ENCODE results near the gene ANKRD24. TPM values are rescaled to one million over a fixed set of nuclear protein-coding genes. Genes with fewer than 3 reads are reported as not detected.

ANKRD24 gene
- total RNA-seq, 1 donor: 0.43 TPM

- no peak overlapping the region for H3K4me3 ChIP-seq (ENCODE audit: low read depth, low read length)
- no peak for TF ChIP-seq CTCF (IDR thresholded peaks at IDR 0.05; ENCODE audit: insufficient read depth, low read depth, low read length)
- no peak for DNase-seq (ENCODE audit: low read depth)
Observed at GRCh38 chr19:4174895-4175668, 7.4 kb upstream of the ANKRD24 start.

GRCh38 chr19:4175669-4175931, 6.9 kb upstream of the ANKRD24 start:
- H3K4me3 ChIP-seq (ENCODE audit: low read depth, low read length): no peak overlapping the region
- no peak for TF ChIP-seq CTCF (IDR thresholded peaks at IDR 0.05; ENCODE audit: insufficient read depth, low read depth, low read length)
- no peak for DNase-seq (ENCODE audit: low read depth)

- no peak for TF ChIP-seq CTCF (IDR thresholded peaks at IDR 0.05; ENCODE audit: insufficient read depth, low read depth, low read length)
- no peak overlapping the region for H3K4me3 ChIP-seq (ENCODE audit: low read depth, low read length)
- DNase-seq (ENCODE audit: low read depth): no peak
Observed at GRCh38 chr19:4177146-4177545, 5.3 kb upstream of the ANKRD24 start.

- DNase-seq (ENCODE audit: low read depth): no peak
- no peak for TF ChIP-seq CTCF (IDR thresholded peaks at IDR 0.05; ENCODE audit: insufficient read depth, low read depth, low read length)
- no peak overlapping the region for H3K4me3 ChIP-seq (ENCODE audit: low read depth, low read length)
Observed at GRCh38 chr19:4178990-4179389, 3.5 kb upstream of the ANKRD24 start.

- no peak for DNase-seq (ENCODE audit: low read depth)
- peak overlapping the region; percentile 98 for H3K4me3 ChIP-seq (ENCODE audit: low read depth, low read length)
- no peak for TF ChIP-seq CTCF (IDR thresholded peaks at IDR 0.05; ENCODE audit: insufficient read depth, low read depth, low read length)
Observed at GRCh38 chr19:4181053-4181508, 1.4 kb upstream of the ANKRD24 start.

- no peak for DNase-seq (ENCODE audit: low read depth)
- no peak overlapping the region for H3K4me3 ChIP-seq (ENCODE audit: low read depth, low read length)
- no peak for TF ChIP-seq CTCF (IDR thresholded peaks at IDR 0.05; ENCODE audit: insufficient read depth, low read depth, low read length)
Observed at GRCh38 chr19:4183967-4184717, 1.7 kb downstream of the ANKRD24 start.
